NB4 (cell line): ENCODE data around the gene ABCD4.

ENCODE experiments used
- DNase-seq: peaks from one replicate; pipeline ENCODE4 v3.0.0; 2010; ENCODE audit warnings: low read depth
- H3K4me3 ChIP-seq: one replicate; pipeline ENCODE4 v1.5.1; 2011; ENCODE audit warnings: mild to moderate bottlenecking, low read depth, low read length, moderate library complexity
- CTCF ChIP-seq: IDR thresholded peaks from one replicate; pipeline ENCODE4 v1.5.1; 2012; ENCODE audit warnings: low read depth, low read length
- MAX ChIP-seq: IDR thresholded peaks from 2 replicates; pipeline ENCODE4 v1.6.1; 2011; ENCODE audit warnings: low read depth, low read length
- MYC ChIP-seq: IDR thresholded peaks from 2 replicates; pipeline ENCODE4 v1.6.1; 2011; ENCODE audit warnings: low read depth, low read length
- POLR2A ChIP-seq: IDR thresholded peaks from 2 replicates; pipeline ENCODE4 v1.6.1; 2011; ENCODE audit warnings: mild to moderate bottlenecking; ENCODE audit not compliant: insufficient read length; ENCODE audit errors: extremely low read depth

Gene ABCD4

GRCh38 chr14:74302634-74303569 lies at the start of gene ABCD4:
ABCD4 (minus strand) TSS chr14:74302934; CDS start chr14:74302912, 22 bp downstream.
- TF ChIP-seq MAX (no peak), CTCF (peak; percentile 59), MYC (no peak), POLR2A (peak; percentile 83)
- H3K4me3 ChIP-seq = peak within 1 kb of the TSS; percentile 80
- DNase-seq = peak; percentile 95

GRCh38 chr14:74350928-74351323 lies 48.2 kb upstream of the ABCD4 start:
- H3K4me3 ChIP-seq = no peak overlapping the region
- no peak for DNase-seq
- TF ChIP-seq MAX = no peak
- TF ChIP-seq CTCF = no peak
- TF ChIP-seq MYC = no peak
- no peak for TF ChIP-seq POLR2A

- H3K4me3 ChIP-seq = no peak overlapping the region
- TF ChIP-seq POLR2A (no peak), CTCF (no peak), MYC (no peak), MAX (no peak)
- no peak for DNase-seq
Observed at GRCh38 chr14:74350211-74350927, 47.6 kb upstream of the ABCD4 start.

- no peak overlapping the region for H3K4me3 ChIP-seq
- TF ChIP-seq POLR2A = no peak
- no peak for TF ChIP-seq MYC
- no peak for TF ChIP-seq MAX
- no peak for TF ChIP-seq CTCF
- DNase-seq = no peak
Observed at GRCh38 chr14:74349757-74350156, 47.0 kb upstream of the ABCD4 start.

- DNase-seq = no peak
- no peak overlapping the region for H3K4me3 ChIP-seq
- no peak for TF ChIP-seq MYC
- no peak for TF ChIP-seq POLR2A
- TF ChIP-seq MAX = no peak
- no peak for TF ChIP-seq CTCF
Observed at GRCh38 chr14:74348735-74349463, 46.2 kb upstream of the ABCD4 start.
